Left ventricle myocardium inferior (tissue), 1 donor: Measurements from ENCODE around the gene ZNF107. TPM values are rescaled to one million over a fixed set of nuclear protein-coding genes. Genes with fewer than 3 reads are reported as not detected.

Experiments
- DNase-seq: peaks from one replicate; pipeline ENCODE4 v3.0.0-alpha.2; 2020
- H3K27ac ChIP-seq: fragments of 200-600 bp; replicated peaks from 2 replicates; pipeline ENCODE4 v1.8.0; 2021
- H3K27me3 ChIP-seq: fragments of 200-600 bp; 2 replicates; pipeline ENCODE4 v1.8.0; 2021; ENCODE audit warnings: low read depth
- H3K36me3 ChIP-seq: fragments of 200-600 bp; 2 replicates; pipeline ENCODE4 v1.8.0; 2021
- H3K4me1 ChIP-seq: fragments of 200-600 bp; 2 replicates; pipeline ENCODE4 v1.8.0; 2021
- H3K4me3 ChIP-seq: fragments of 200-600 bp; 2 replicates; pipeline ENCODE4 v1.8.0; 2021; ENCODE audit warnings: mild to moderate bottlenecking, moderate library complexity
- H3K9me3 ChIP-seq: fragments of 200-600 bp; replicated peaks from 2 replicates; pipeline ENCODE4 v1.8.0; 2021
- CTCF ChIP-seq: fragments of 200-600 bp; IDR thresholded peaks from 2 replicates; pipeline ENCODE4 v1.8.0; 2021; ENCODE audit warnings: antibody characterized with exemption, mild to moderate bottlenecking, borderline replicate concordance
- intact Hi-C: fragments of 100-400 bp; cut with micrococcal nuclease; formaldehyde crosslinking; loops from one replicate; pipeline ENCODE4 v1.11.0; 2022
- total RNA-seq: library from RNA; stranded (reverse); fragmentation: NEBNext Ultra II Directional; extraction: Animal tissue kit (Norgen Biotek cat#: 25700); gene quantifications from one replicate; pipeline ENCODE4 v1.2.1, GENCODE V29; 2021
- donor health status: DM: no; HTN: yes; CAD: no; lungs with severe emphysema.

The ZNF107 gene
- total RNA-seq, 1 donor from 2014 or later: 1.4 TPM

DNA sequence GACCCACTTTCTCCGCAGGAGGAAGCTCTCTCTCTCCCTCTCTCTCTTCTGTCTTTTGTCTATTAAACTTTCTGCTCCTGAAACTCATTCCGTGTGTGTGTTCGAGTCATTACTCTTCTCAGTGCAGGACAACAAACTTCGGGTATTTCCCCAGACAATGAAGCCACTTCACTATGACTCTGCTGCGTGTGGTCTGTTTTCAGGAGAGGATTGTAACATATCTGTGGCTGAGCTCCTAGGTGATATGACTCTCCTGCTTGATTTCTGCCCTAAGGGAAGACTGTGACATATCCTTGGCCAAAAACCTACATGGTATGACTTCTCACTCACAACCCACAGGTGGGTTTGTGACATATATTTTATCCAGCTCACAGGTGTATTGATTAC lies 39.9 kb upstream of the ZNF107 start:
- intact Hi-C loops: no loop called here
- H3K36me3 ChIP-seq: no peaks in the 10 kb centered on the region
- no peak for TF ChIP-seq CTCF

GRCh38 chr7:64626557-64626956 lies 39.4 kb upstream of the ZNF107 start:
- no peak for DNase-seq
- no peak overlapping the region for H3K27ac ChIP-seq
- H3K9me3 ChIP-seq: no peaks in the 10 kb centered on the region
- intact Hi-C loops: no loop called here
- H3K27me3 ChIP-seq: no peaks in the 10 kb centered on the region
- no peak for TF ChIP-seq CTCF
- H3K36me3 ChIP-seq: no peaks in the 10 kb centered on the region
- no peaks in the 10 kb centered on the region for H3K4me1 ChIP-seq
- H3K4me3 ChIP-seq: no peak overlapping the region

More for the DNA sequence above, 39.9 kb upstream of the ZNF107 start:
- Histone ChIP-seq H3K27ac (no peak overlapping the region), H3K27me3 (no peaks in the 10 kb centered on the region), H3K4me1 (no peaks in the 10 kb centered on the region), H3K9me3 (no peaks in the 10 kb centered on the region), H3K4me3 (no peak overlapping the region)
- DNase-seq: no peak

DNA sequence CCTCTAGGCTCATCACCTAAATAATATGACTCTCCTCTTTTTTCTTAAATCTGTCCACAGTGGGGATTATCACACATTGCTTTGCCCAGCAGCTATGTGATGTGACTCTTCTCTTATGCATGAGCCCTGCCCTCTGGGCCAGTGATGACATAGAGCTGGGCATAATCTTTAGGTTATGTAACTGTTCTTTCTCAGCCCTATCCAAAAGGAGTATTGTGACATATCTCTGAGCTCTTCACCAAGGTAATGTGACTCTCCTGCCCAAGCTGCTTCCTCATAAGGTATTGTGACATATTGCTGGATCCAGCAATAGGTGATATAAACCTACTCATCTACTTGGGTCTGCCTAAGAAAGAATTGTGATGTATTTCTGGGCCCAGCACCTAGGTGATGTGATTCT lies 37.7 kb upstream of the ZNF107 start:
- Histone ChIP-seq H3K4me1 (no peaks in the 10 kb centered on the region), H3K36me3 (no peaks in the 10 kb centered on the region), H3K27me3 (no peaks in the 10 kb centered on the region), H3K4me3 (no peak overlapping the region), H3K27ac (no peak overlapping the region), H3K9me3 (no peaks in the 10 kb centered on the region)
- no peak for TF ChIP-seq CTCF
- no peak for DNase-seq
- intact Hi-C loops: no loop called here

DNA sequence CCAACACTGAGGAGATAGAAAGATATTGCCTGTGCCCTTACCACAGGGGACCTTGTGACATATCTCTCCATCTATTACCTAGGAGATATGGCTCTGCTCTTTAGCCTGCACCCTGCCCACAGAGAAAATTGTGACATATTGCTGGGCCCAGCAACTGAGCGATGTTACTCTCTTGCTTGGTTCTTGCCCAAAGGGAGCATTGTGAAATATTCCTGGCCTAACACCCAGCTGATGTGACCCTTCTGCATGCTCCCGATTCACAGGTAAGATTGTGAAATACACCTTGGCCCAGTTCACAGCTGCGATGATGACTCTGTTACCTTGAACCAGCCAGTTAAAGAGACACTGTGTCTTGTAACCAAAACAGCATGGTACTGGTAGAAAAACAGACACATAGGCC lies 37.2 kb upstream of the ZNF107 start:
- H3K27ac ChIP-seq: no peak overlapping the region
- intact Hi-C loops: no loop called here
- TF ChIP-seq CTCF: no peak
- no peaks in the 10 kb centered on the region for H3K36me3 ChIP-seq
- no peak overlapping the region for H3K4me3 ChIP-seq
- no peaks in the 10 kb centered on the region for H3K27me3 ChIP-seq
- no peaks in the 10 kb centered on the region for H3K4me1 ChIP-seq
- H3K9me3 ChIP-seq: no peaks in the 10 kb centered on the region
- no peak for DNase-seq

DNA sequence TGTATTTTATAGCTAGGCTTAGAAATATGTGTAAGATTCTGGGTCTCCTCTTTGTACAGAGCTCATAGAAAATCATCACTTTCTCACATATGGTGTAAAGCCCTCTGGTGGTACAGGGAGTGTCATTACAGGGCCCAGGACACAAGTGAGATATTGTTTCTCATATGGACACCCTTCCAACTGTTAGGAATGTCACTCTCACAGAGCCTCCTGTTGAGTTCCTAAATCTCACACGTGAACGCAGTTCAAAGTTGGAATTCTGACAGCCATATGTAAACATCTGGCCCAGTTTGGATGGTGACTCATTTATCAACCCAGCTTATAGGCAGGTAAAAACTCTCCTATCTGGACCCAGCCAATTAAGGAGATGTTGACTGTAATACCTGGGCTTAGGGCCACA lies 35.4 kb upstream of the ZNF107 start:
- DNase-seq: no peak
- no peak overlapping the region for H3K27ac ChIP-seq
- TF ChIP-seq CTCF: peak; percentile 67
- H3K27me3 ChIP-seq: no peaks in the 10 kb centered on the region
- H3K9me3 ChIP-seq: no peaks in the 10 kb centered on the region
- intact Hi-C loops: no loop called here
- H3K36me3 ChIP-seq: no peaks in the 10 kb centered on the region
- no peak overlapping the region for H3K4me3 ChIP-seq
- no peaks in the 10 kb centered on the region for H3K4me1 ChIP-seq

GRCh38 chr7:64632029-64632428 lies 33.9 kb upstream of the ZNF107 start:
- intact Hi-C loops: no loop called here
- Histone ChIP-seq H3K36me3 (no peaks in the 10 kb centered on the region), H3K4me3 (no peak overlapping the region), H3K27me3 (no peaks in the 10 kb centered on the region), H3K27ac (no peak overlapping the region), H3K4me1 (no peaks in the 10 kb centered on the region), H3K9me3 (no peaks in the 10 kb centered on the region)
- DNase-seq: no peak
- no peak for TF ChIP-seq CTCF
